Measurements from ENCODE around the gene SYNDIG1L.

SYNDIG1L gene

GRCh38 chr14:74434294-74434693, 8.3 kb upstream of the SYNDIG1L start:
- no peak overlapping the region for H3K4me3 ChIP-seq (replicated peaks; ENCODE audit: low read depth, low read length)
- TF ChIP-seq CTCF (IDR thresholded peaks at IDR 0.05; ENCODE audit: low read length, missing control alignments), result no peak
- no peak for DNase-seq (ENCODE audit: low read depth)

- no peak overlapping the region for H3K4me3 ChIP-seq (replicated peaks; ENCODE audit: low read depth, low read length)
- no peak for DNase-seq (ENCODE audit: low read depth)
- TF ChIP-seq CTCF (IDR thresholded peaks at IDR 0.05; ENCODE audit: low read length, missing control alignments), result no peak
Measured at GRCh38 chr14:74429991-74430390, 4.0 kb upstream of the SYNDIG1L start.

GRCh38 chr14:74429221-74429691, 3.2 kb upstream of the SYNDIG1L start:
- no peak for TF ChIP-seq CTCF (IDR thresholded peaks at IDR 0.05; ENCODE audit: low read length, missing control alignments)
- H3K4me3 ChIP-seq (replicated peaks; ENCODE audit: low read depth, low read length), result no peak overlapping the region
- DNase-seq (ENCODE audit: low read depth), result no peak

GRCh38 chr14:74427651-74428050, 1.6 kb upstream of the SYNDIG1L start:
- DNase-seq (ENCODE audit: low read depth), result no peak
- TF ChIP-seq CTCF (IDR thresholded peaks at IDR 0.05; ENCODE audit: low read length, missing control alignments), result no peak

GRCh38 chr14:74425525-74426201, 347 bp downstream of the SYNDIG1L start:
- peak; percentile 13 for DNase-seq (ENCODE audit: low read depth)
- H3K4me3 ChIP-seq (replicated peaks; ENCODE audit: low read depth, low read length), result no peak overlapping the region
- TF ChIP-seq CTCF (IDR thresholded peaks at IDR 0.05; ENCODE audit: low read length, missing control alignments), result no peak

More at GRCh38 chr14:74427651-74428050, 1.6 kb upstream of the SYNDIG1L start:
- H3K4me3 ChIP-seq (replicated peaks; ENCODE audit: low read depth, low read length), result no peak overlapping the region

GRCh38 chr14:74424606-74425005, 1.4 kb downstream of the SYNDIG1L start:
- no peak for TF ChIP-seq CTCF (IDR thresholded peaks at IDR 0.05; ENCODE audit: low read length, missing control alignments)
- no peak for DNase-seq (ENCODE audit: low read depth)
- no peak overlapping the region for H3K4me3 ChIP-seq (replicated peaks; ENCODE audit: low read depth, low read length)

- no peak overlapping the region for H3K4me3 ChIP-seq (replicated peaks; ENCODE audit: low read depth, low read length)
- DNase-seq (ENCODE audit: low read depth), result no peak
- TF ChIP-seq CTCF (IDR thresholded peaks at IDR 0.05; ENCODE audit: low read length, missing control alignments), result no peak
Measured at GRCh38 chr14:74423246-74423645, 2.8 kb downstream of the SYNDIG1L start.
